CD14-positive monocyte (primary cell): ENCODE results near the gene ZNF692. TPM values are rescaled to one million over a fixed set of nuclear protein-coding genes. Genes with fewer than 3 reads are reported as not detected.
A peak's percentile ranks its signal among the peaks of the same experiment; 100 is the strongest.

ENCODE experiments used
- DNase-seq, 3 donors: peaks; one replicate each; pipeline ENCODE4 v3.0.0-alpha.2; 2011 to 2022
- H2AFZ ChIP-seq: 2 replicates; pipeline ENCODE4 v1.6.0; 2012; ENCODE audit warnings: mild to moderate bottlenecking, low read depth, low read length, inconsistent platforms; ENCODE audit not compliant: insufficient read depth, poor library complexity, severe bottlenecking
- H3K27ac ChIP-seq, 2 donors: 1 replicate in 1 of 2; 2 replicates in 1 of 2; pipeline ENCODE4 v1.5.1; 2012 to 2013; ENCODE audit warnings: low read length in 2 of 2, control low read depth in 1 of 2, inconsistent platforms in 1 of 2, low read depth in 1 of 2, mild to moderate bottlenecking in 1 of 2
- H3K27me3 ChIP-seq, 2 donors: one replicate each; pipeline versions ENCODE4 v1.6.0 to v1.6.1; 2011 to 2013; ENCODE audit warnings: low read length in 2 of 2; ENCODE audit not compliant: control insufficient read depth in 2 of 2, insufficient read depth in 2 of 2
- H3K36me3 ChIP-seq, 2 donors: replicated peaks in 1 of 2; 1 replicate in 1 of 2; 2 replicates in 1 of 2; pipeline versions ENCODE4 v1.5.1 to v1.6.1; 2012 to 2013; ENCODE audit warnings: low read length in 2 of 2, control low read depth in 1 of 2, inconsistent platforms in 1 of 2, mild to moderate bottlenecking in 1 of 2; ENCODE audit not compliant: insufficient read depth in 2 of 2, control insufficient read depth in 1 of 2
- H3K4me1 ChIP-seq, 2 donors: 1 replicate in 1 of 2; 2 replicates in 1 of 2; pipeline versions ENCODE4 v1.5.1 to v1.6.1; 2012 to 2013; ENCODE audit warnings: low read length in 2 of 2, control low read depth in 1 of 2, inconsistent platforms in 1 of 2, mild to moderate bottlenecking in 1 of 2, moderate library complexity in 1 of 2; ENCODE audit not compliant: insufficient read depth in 2 of 2, control insufficient read depth in 1 of 2
- H3K4me2 ChIP-seq: replicated peaks from 2 replicates; pipeline ENCODE3; 2012; ENCODE audit warnings: low read length, moderate library complexity, mild to moderate bottlenecking; ENCODE audit not compliant: poor library complexity, severe bottlenecking; ENCODE audit errors: extremely low read depth
- H3K4me3 ChIP-seq, 3 experiments: fragments of 200-600 bp in 1 of 3; sonication (generic) in 1 of 3; replicated peaks in 1 of 3; 1 replicate in 2 of 3; 2 replicates in 1 of 3; pipeline ENCODE4 v1.5.1; 2011 to 2013; ENCODE audit warnings: low read length in 3 of 3, mild to moderate bottlenecking in 3 of 3, control low read depth in 2 of 3, low read depth in 2 of 3, inconsistent platforms in 1 of 3, moderate library complexity in 1 of 3
- H3K79me2 ChIP-seq: 2 replicates; pipeline ENCODE4 v1.6.0; 2012; ENCODE audit warnings: mild to moderate bottlenecking, control low read depth, inconsistent platforms, low read length, moderate library complexity; ENCODE audit not compliant: insufficient read depth
- H3K9ac ChIP-seq: 2 replicates; pipeline ENCODE4 v1.6.0; 2017; ENCODE audit warnings: low read length, mild to moderate bottlenecking; ENCODE audit not compliant: insufficient read depth, poor library complexity, severe bottlenecking
- H3K9me3 ChIP-seq, 2 donors: replicated peaks in 1 of 2; 1 replicate in 1 of 2; 2 replicates in 1 of 2; pipeline versions ENCODE4 v1.5.1 to v1.6.1; 2012 to 2013; ENCODE audit warnings: low read length in 2 of 2, control low read depth in 1 of 2; ENCODE audit not compliant: control insufficient read depth in 1 of 2, insufficient read depth in 1 of 2
- H4K20me1 ChIP-seq: 2 replicates; pipeline ENCODE4 v1.6.0; 2012; ENCODE audit warnings: mild to moderate bottlenecking, low read length, control low read depth, moderate library complexity; ENCODE audit not compliant: insufficient read depth
- H3K27ac Mint-ChIP-seq, 7 donors: one replicate each; pipeline ENCODE4 v1.8.0; 2020; ENCODE audit warnings: mild to moderate bottlenecking in 7 of 7, mixed read lengths in 7 of 7, moderate library complexity in 6 of 7, inconsistent platforms in 2 of 7
- H3K27me3 Mint-ChIP-seq, 3 donors: one replicate each; pipeline ENCODE4 v1.8.0; 2021 to 2022; ENCODE audit warnings: low read depth in 3 of 3, mild to moderate bottlenecking in 3 of 3, mixed read lengths in 3 of 3, moderate library complexity in 3 of 3, inconsistent platforms in 1 of 3
- H3K36me3 Mint-ChIP-seq, 2 donors: one replicate each; pipeline ENCODE4 v1.8.0; 2020; ENCODE audit warnings: mixed read lengths in 2 of 2, inconsistent platforms in 1 of 2, mild to moderate bottlenecking in 1 of 2
- H3K4me1 Mint-ChIP-seq: one replicate; pipeline ENCODE4 v1.8.0; 2020; ENCODE audit warnings: mild to moderate bottlenecking, mixed read lengths
- H3K4me3 Mint-ChIP-seq, 2 donors: one replicate each; pipeline ENCODE4 v1.8.0; 2020; ENCODE audit warnings: mild to moderate bottlenecking in 2 of 2, mixed read lengths in 2 of 2, moderate library complexity in 1 of 2
- H3K9me3 Mint-ChIP-seq, 7 donors: one replicate each; pipeline ENCODE4 v1.8.0; 2020 to 2022; ENCODE audit warnings: mixed read lengths in 7 of 7, mild to moderate bottlenecking in 6 of 7, moderate library complexity in 6 of 7, inconsistent platforms in 2 of 7
- WGBS: methylation state at CpG from one replicate; pipeline ENCODE4 v1.1.5; 2013; ENCODE audit warnings: missing lambda C conversion rate; ENCODE audit not compliant: insufficient coverage; 5-methylcytosine and 5-hydroxymethylcytosine counted together
- intact Hi-C, 2 donors: fragments of 100-400 bp; cut with micrococcal nuclease; formaldehyde crosslinking; loops; one replicate each; pipeline versions ENCODE4 v1.15.0 to v1.15.1; 2023
- polyA plus RNA-seq, 3 donors: library from polyadenylated mRNA; depleted of rRNA in 1 of 3; unstranded in 2 of 3; stranded (reverse) in 1 of 3; fragments of 300-500 nt in 2 of 3; fragments of >200 nt in 1 of 3; fragmentation: Illumina TruSeq in 2 of 3; gene quantifications; 1 replicate in 2 of 3; 2 replicates in 1 of 3; pipeline ENCODE4 v1.2.3, GENCODE V29; 2012 to 2021
- TF ChIP-seq, protein P1 (sequence below): fragments of 200-600 bp; IDR thresholded peaks from one replicate; pipeline ENCODE4 v1.8.0; 2022; ENCODE audit warnings: antibody characterized with exemption, mild to moderate bottlenecking

ZNF692 gene
- polyA plus RNA-seq, 3 donors: 2.2 to 59.0 (median 2.4) TPM

DNA sequence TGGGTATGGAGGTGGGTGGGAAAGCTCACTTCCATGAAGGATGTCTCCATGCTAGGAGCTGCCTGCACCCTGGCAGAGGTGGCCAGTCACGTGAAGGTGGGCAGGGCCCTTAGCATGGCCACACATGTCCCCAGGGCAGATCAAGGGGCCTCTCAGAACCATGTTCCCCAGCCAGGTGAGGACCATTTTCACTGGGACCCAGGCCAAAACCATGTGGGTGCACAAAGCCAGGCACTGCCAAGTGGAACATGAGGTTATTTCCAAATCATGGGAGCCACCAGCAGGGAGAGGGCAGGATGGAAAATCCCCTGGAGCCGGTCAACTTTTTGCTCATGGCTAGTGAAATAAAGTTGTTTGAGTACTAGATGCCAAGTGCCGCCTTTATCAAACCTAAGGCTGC lies 9.7 kb downstream of the ZNF692 start:
- no peak overlapping the region for H3K9ac ChIP-seq
- intact Hi-C loops: no loop called here
- peaks cover 70 to 76% of the 10 kb centered on the region in 2 donors for H3K36me3 ChIP-seq
- H4K20me1 ChIP-seq: peaks cover 37% of the 10 kb centered on the region
- no peak for DNase-seq
- 90% methylated on average over 2 of the region's 3 CpGs for WGBS
- H3K4me3 Mint-ChIP-seq: no peak overlapping the region
- peak overlapping the region in 1 of 7 donors; percentile 45 for H3K27ac Mint-ChIP-seq
- H3K27me3 Mint-ChIP-seq: peaks cover 0 to 4% (median 2%) of the 10 kb centered on the region in 3 donors
- peaks cover 6% of the 10 kb centered on the region for H3K79me2 ChIP-seq
- H3K4me1 Mint-ChIP-seq: peaks cover 2% of the 10 kb centered on the region
- H3K9me3 ChIP-seq: no peaks in the 10 kb centered on the region
- H3K27ac ChIP-seq: no peak overlapping the region
- no peaks in the 10 kb centered on the region for H3K27me3 ChIP-seq
- H3K4me2 ChIP-seq: no peak overlapping the region
- TF ChIP-seq, protein P1, sequence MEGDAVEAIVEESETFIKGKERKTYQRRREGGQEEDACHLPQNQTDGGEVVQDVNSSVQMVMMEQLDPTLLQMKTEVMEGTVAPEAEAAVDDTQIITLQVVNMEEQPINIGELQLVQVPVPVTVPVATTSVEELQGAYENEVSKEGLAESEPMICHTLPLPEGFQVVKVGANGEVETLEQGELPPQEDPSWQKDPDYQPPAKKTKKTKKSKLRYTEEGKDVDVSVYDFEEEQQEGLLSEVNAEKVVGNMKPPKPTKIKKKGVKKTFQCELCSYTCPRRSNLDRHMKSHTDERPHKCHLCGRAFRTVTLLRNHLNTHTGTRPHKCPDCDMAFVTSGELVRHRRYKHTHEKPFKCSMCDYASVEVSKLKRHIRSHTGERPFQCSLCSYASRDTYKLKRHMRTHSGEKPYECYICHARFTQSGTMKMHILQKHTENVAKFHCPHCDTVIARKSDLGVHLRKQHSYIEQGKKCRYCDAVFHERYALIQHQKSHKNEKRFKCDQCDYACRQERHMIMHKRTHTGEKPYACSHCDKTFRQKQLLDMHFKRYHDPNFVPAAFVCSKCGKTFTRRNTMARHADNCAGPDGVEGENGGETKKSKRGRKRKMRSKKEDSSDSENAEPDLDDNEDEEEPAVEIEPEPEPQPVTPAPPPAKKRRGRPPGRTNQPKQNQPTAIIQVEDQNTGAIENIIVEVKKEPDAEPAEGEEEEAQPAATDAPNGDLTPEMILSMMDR: no peak
- H3K9me3 Mint-ChIP-seq: peaks cover 0 to 5% (median 0%) of the 10 kb centered on the region in 7 donors
- peaks cover 6 to 10% of the 10 kb centered on the region in 2 donors for H3K4me1 ChIP-seq
- H2AFZ ChIP-seq: no peak overlapping the region
- H3K36me3 Mint-ChIP-seq: peaks cover 63 to 64% of the 10 kb centered on the region in 2 donors
- no peak overlapping the region for H3K4me3 ChIP-seq

DNA sequence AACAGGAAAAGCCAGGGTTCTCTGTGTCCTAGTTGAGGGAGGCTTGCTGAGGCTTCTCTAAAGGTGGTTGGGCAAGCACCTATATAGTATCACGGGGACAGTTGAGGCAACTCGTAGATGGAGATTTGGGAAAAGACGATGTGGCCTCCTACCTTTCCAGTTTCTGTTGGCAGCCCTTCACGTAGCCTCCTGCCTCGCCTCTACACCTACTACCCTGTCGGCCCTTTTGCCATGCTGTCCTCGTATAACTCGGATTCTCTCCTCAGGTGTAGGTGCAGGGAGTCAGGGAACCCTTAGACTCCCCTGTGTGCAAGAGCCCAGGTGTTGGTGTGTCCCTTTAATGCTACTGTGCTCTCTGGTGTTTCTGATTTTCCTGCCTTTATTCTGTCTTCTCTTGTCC lies 10.3 kb downstream of the ZNF692 start:
- Histone ChIP-seq H4K20me1 (peaks cover 42% of the 10 kb centered on the region), H3K79me2 (peaks cover 11% of the 10 kb centered on the region), H3K4me2 (no peak overlapping the region), H3K4me3 (no peak overlapping the region), H3K9ac (no peak overlapping the region), H3K36me3 (peaks cover 67 to 73% of the 10 kb centered on the region in 2 donors), H3K27me3 (no peaks in the 10 kb centered on the region), H3K27ac (no peak overlapping the region), H3K4me1 (peaks cover 6 to 10% of the 10 kb centered on the region in 2 donors), H2AFZ (no peak overlapping the region), H3K9me3 (no peaks in the 10 kb centered on the region)
- intact Hi-C loops: no loop called here
- Mint-ChIP-seq H3K27ac (no peak overlapping the region), H3K27me3 (peaks cover 0 to 2% (median 2%) of the 10 kb centered on the region in 3 donors), H3K4me1 (no peaks in the 10 kb centered on the region), H3K9me3 (peaks cover 0 to 5% (median 0%) of the 10 kb centered on the region in 7 donors), H3K36me3 (peaks cover 62 to 66% of the 10 kb centered on the region in 2 donors), H3K4me3 (no peak overlapping the region)
- WGBS: 96% methylated on average over 4 of the region's 8 CpGs
- DNase-seq: no peak
- TF ChIP-seq, protein P1: no peak
